ENCODE results near the gene SERPINA1.

Gene SERPINA1

GRCh38 chr14:94381149-94382030, 7.0 kb downstream of the SERPINA1 start:
- no peaks in the 10 kb centered on the region for H3K27me3 ChIP-seq (ENCODE audit: low read depth, low read length)
- no peaks in the 10 kb centered on the region for H3K9me3 ChIP-seq (ENCODE audit: control insufficient read depth in 1 of 2, low read length in 2 of 2)
- no peak overlapping the region for H3K4me3 ChIP-seq (ENCODE audit: low read depth in 1 of 2, low read length in 2 of 2)
- no peak overlapping the region for H3K27ac ChIP-seq (ENCODE audit: low read length)
- peaks cover 0 to 4% of the 10 kb centered on the region in 2 donors for H3K36me3 ChIP-seq (ENCODE audit: control insufficient read depth in 1 of 2, insufficient read depth in 2 of 2, low read length in 2 of 2)
- peaks cover 3 to 9% of the 10 kb centered on the region in 2 donors for H3K4me1 ChIP-seq (ENCODE audit: control insufficient read depth in 1 of 2, insufficient read depth in 2 of 2, low read length in 2 of 2)

DNA sequence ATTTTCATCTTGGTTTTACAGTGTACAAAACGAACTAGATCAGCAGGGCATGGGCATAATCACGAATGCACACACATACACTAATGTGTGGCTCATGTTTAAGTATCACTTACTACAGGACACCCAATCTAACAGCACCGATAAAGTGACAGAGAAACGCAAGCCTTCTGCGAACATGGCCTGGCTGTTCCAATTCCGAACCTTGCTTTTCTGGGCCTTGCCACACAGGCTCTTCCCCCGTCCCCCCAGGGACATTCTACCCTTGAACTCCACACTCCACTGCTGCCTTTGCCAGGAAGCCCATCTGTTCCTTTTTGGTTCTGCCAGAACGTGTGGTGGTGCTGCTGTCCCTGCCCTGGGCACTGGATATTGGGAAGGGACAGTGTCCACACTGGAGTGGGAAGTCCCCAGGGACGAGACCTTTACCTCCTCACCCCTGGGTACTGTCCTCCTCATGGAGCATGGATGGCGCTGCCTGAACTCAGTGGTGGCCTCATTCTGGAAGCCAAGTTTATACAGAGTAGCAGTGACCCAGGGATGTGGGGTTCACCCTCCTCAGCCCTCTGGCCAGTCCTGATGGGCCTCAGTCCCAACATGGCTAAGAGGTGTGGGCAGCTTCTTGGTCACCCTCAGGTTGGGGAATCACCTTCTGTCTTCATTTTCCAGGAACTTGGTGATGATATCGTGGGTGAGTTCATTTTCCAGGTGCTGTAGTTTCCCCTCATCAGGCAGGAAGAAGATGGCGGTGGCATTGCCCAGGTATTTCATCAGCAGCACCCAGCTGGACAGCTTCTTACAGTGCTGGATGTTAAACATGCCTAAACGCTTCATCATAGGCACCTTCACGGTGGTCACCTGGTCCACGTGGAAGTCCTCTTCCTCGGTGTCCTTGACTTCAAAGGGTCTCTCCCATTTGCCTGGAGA, 7.9 kb downstream of the SERPINA1 start:
- no peak overlapping the region for H3K27ac ChIP-seq (ENCODE audit: low read length)
- no peaks in the 10 kb centered on the region for H3K9me3 ChIP-seq (ENCODE audit: control insufficient read depth in 1 of 2, low read length in 2 of 2)
- H3K4me3 ChIP-seq (ENCODE audit: low read depth in 1 of 2, low read length in 2 of 2) = no peak overlapping the region
- peaks cover 0 to 4% of the 10 kb centered on the region in 2 donors for H3K36me3 ChIP-seq (ENCODE audit: control insufficient read depth in 1 of 2, insufficient read depth in 2 of 2, low read length in 2 of 2)
- no peaks in the 10 kb centered on the region for H3K27me3 ChIP-seq (ENCODE audit: low read depth, low read length)
- peaks cover 3 to 9% of the 10 kb centered on the region in 2 donors for H3K4me1 ChIP-seq (ENCODE audit: control insufficient read depth in 1 of 2, insufficient read depth in 2 of 2, low read length in 2 of 2)

- no peak overlapping the region for H3K27ac ChIP-seq (ENCODE audit: low read length)
- peaks cover 0 to 4% of the 10 kb centered on the region in 2 donors for H3K36me3 ChIP-seq (ENCODE audit: control insufficient read depth in 1 of 2, insufficient read depth in 2 of 2, low read length in 2 of 2)
- peaks cover 3 to 5% of the 10 kb centered on the region in 2 donors for H3K4me1 ChIP-seq (ENCODE audit: control insufficient read depth in 1 of 2, insufficient read depth in 2 of 2, low read length in 2 of 2)
- no peaks in the 10 kb centered on the region for H3K9me3 ChIP-seq (ENCODE audit: control insufficient read depth in 1 of 2, low read length in 2 of 2)
- no peak overlapping the region for H3K4me3 ChIP-seq (ENCODE audit: low read depth in 1 of 2, low read length in 2 of 2)
- no peaks in the 10 kb centered on the region for H3K27me3 ChIP-seq (ENCODE audit: low read depth, low read length)
These were observed 8.8 kb downstream of the SERPINA1 start for GRCh38 chr14:94379291-94380224.

- peaks cover 0 to 4% of the 10 kb centered on the region in 2 donors for H3K36me3 ChIP-seq (ENCODE audit: control insufficient read depth in 1 of 2, insufficient read depth in 2 of 2, low read length in 2 of 2)
- no peaks in the 10 kb centered on the region for H3K27me3 ChIP-seq (ENCODE audit: low read depth, low read length)
- H3K27ac ChIP-seq (ENCODE audit: low read length) = no peak overlapping the region
These were observed 9.7 kb downstream of the SERPINA1 start for GRCh38 chr14:94378527-94379290.

GRCh38 chr14:94377866-94378470, 10.4 kb downstream of the SERPINA1 start:
- Histone ChIP-seq H3K36me3 (ENCODE audit: control insufficient read depth in 1 of 2, insufficient read depth in 2 of 2, low read length in 2 of 2) (peaks cover 0 to 4% of the 10 kb centered on the region in 2 donors), H3K9me3 (ENCODE audit: control insufficient read depth in 1 of 2, low read length in 2 of 2) (no peaks in the 10 kb centered on the region), H3K4me1 (ENCODE audit: control insufficient read depth in 1 of 2, insufficient read depth in 2 of 2, low read length in 2 of 2) (no peaks in the 10 kb centered on the region), H3K27me3 (ENCODE audit: low read depth, low read length) (no peaks in the 10 kb centered on the region), H3K27ac (ENCODE audit: low read length) (no peak overlapping the region), H3K4me3 (ENCODE audit: low read depth in 1 of 2, low read length in 2 of 2) (no peak overlapping the region)

More at GRCh38 chr14:94378527-94379290, 9.7 kb downstream of the SERPINA1 start:
- Histone ChIP-seq H3K4me3 (ENCODE audit: low read depth in 1 of 2, low read length in 2 of 2) (no peak overlapping the region), H3K4me1 (ENCODE audit: control insufficient read depth in 1 of 2, insufficient read depth in 2 of 2, low read length in 2 of 2) (no peaks in the 10 kb centered on the region), H3K9me3 (ENCODE audit: control insufficient read depth in 1 of 2, low read length in 2 of 2) (no peaks in the 10 kb centered on the region)

- Histone ChIP-seq H3K27me3 (ENCODE audit: low read depth, low read length) (no peaks in the 10 kb centered on the region), H3K4me1 (ENCODE audit: control insufficient read depth in 1 of 2, insufficient read depth in 2 of 2, low read length in 2 of 2) (no peaks in the 10 kb centered on the region), H3K4me3 (ENCODE audit: low read depth in 1 of 2, low read length in 2 of 2) (no peak overlapping the region)
These were observed 11.2 kb downstream of the SERPINA1 start for GRCh38 chr14:94376976-94377865.

GRCh38 chr14:94376108-94376975, 12.1 kb downstream of the SERPINA1 start:
- H3K27me3 ChIP-seq (ENCODE audit: low read depth, low read length) = no peaks in the 10 kb centered on the region
- H3K4me1 ChIP-seq (ENCODE audit: control insufficient read depth in 1 of 2, insufficient read depth in 2 of 2, low read length in 2 of 2) = no peaks in the 10 kb centered on the region
- H3K36me3 ChIP-seq (ENCODE audit: control insufficient read depth in 1 of 2, insufficient read depth in 2 of 2, low read length in 2 of 2) = no peaks in the 10 kb centered on the region
- H3K27ac ChIP-seq (ENCODE audit: low read length) = no peak overlapping the region
- no peak overlapping the region for H3K4me3 ChIP-seq (ENCODE audit: low read depth in 1 of 2, low read length in 2 of 2)
- H3K9me3 ChIP-seq (ENCODE audit: control insufficient read depth in 1 of 2, low read length in 2 of 2) = no peaks in the 10 kb centered on the region

More at GRCh38 chr14:94376976-94377865, 11.2 kb downstream of the SERPINA1 start:
- H3K36me3 ChIP-seq (ENCODE audit: control insufficient read depth in 1 of 2, insufficient read depth in 2 of 2, low read length in 2 of 2) = no peaks in the 10 kb centered on the region
- H3K27ac ChIP-seq (ENCODE audit: low read length) = no peak overlapping the region
- H3K9me3 ChIP-seq (ENCODE audit: control insufficient read depth in 1 of 2, low read length in 2 of 2) = no peaks in the 10 kb centered on the region

GRCh38 chr14:94375552-94376107, 12.8 kb downstream of the SERPINA1 start:
- Histone ChIP-seq H3K27ac (ENCODE audit: low read length) (no peak overlapping the region), H3K36me3 (ENCODE audit: control insufficient read depth in 1 of 2, insufficient read depth in 2 of 2, low read length in 2 of 2) (no peaks in the 10 kb centered on the region)

More at GRCh38 chr14:94375552-94376107, 12.8 kb downstream of the SERPINA1 start:
- Histone ChIP-seq H3K4me3 (ENCODE audit: low read depth in 1 of 2, low read length in 2 of 2) (no peak overlapping the region), H3K27me3 (ENCODE audit: low read depth, low read length) (no peaks in the 10 kb centered on the region), H3K9me3 (ENCODE audit: control insufficient read depth in 1 of 2, low read length in 2 of 2) (no peaks in the 10 kb centered on the region), H3K4me1 (ENCODE audit: control insufficient read depth in 1 of 2, insufficient read depth in 2 of 2, low read length in 2 of 2) (no peaks in the 10 kb centered on the region)

Data from muscle layer of duodenum (tissue), 2 donors.